ENCODE measurements around the gene GNRHR.
"Not testable (repeated sequence)": the region's sequence is repeated elsewhere in the genome, so short reads cannot be mapped to it uniquely, and the experiment has no call there.

Gene GNRHR

GRCh38 chr4:67727124-67727850, 26.9 kb downstream of the GNRHR start:
- FAIRE-seq = no peak

- FAIRE-seq = no peak
Measured at GRCh38 chr4:67725981-67726380, 28.2 kb downstream of the GNRHR start.

- FAIRE-seq = no peak
Measured at GRCh38 chr4:67725132-67725531, 29.1 kb downstream of the GNRHR start.

- no peak for FAIRE-seq
Measured at GRCh38 chr4:67723949-67724348, 30.2 kb downstream of the GNRHR start.

GRCh38 chr4:67723341-67723740, 30.8 kb downstream of the GNRHR start:
- FAIRE-seq = no peak

- FAIRE-seq = no peak
Measured at GRCh38 chr4:67721770-67722597, 32.2 kb downstream of the GNRHR start.

- FAIRE-seq = no peak
Measured at GRCh38 chr4:67721315-67721769, 32.8 kb downstream of the GNRHR start.

- no peak for FAIRE-seq
Measured at GRCh38 chr4:67719953-67720617, 34.1 kb downstream of the GNRHR start.

GRCh38 chr4:67718848-67719247, 35.3 kb downstream of the GNRHR start:
- no peak for FAIRE-seq

- FAIRE-seq = no peak
Measured at GRCh38 chr4:67717586-67717985, 36.6 kb downstream of the GNRHR start.

- FAIRE-seq = no peak
Measured at GRCh38 chr4:67714955-67715354, 39.2 kb downstream of the GNRHR start.

- no peak for FAIRE-seq
Measured at GRCh38 chr4:67714248-67714583, 40.0 kb downstream of the GNRHR start.

- no peak for FAIRE-seq
Measured at GRCh38 chr4:67713529-67714247, 40.5 kb downstream of the GNRHR start.

- no peak for FAIRE-seq
Measured at GRCh38 chr4:67712650-67713528, 41.3 kb downstream of the GNRHR start.

GRCh38 chr4:67712000-67712625, 42.1 kb downstream of the GNRHR start:
- no peak for FAIRE-seq

- not testable (repeated sequence) for FAIRE-seq
Measured at GRCh38 chr4:67706682-67707081, 47.5 kb downstream of the GNRHR start.

GRCh38 chr4:67704843-67705242, 49.3 kb downstream of the GNRHR start:
- no peak for FAIRE-seq

- FAIRE-seq = no peak
Measured at GRCh38 chr4:67702166-67702565, 52.0 kb downstream of the GNRHR start.

- FAIRE-seq = no peak
Measured at GRCh38 chr4:67701517-67701850, 52.7 kb downstream of the GNRHR start.

GRCh38 chr4:67700738-67701516, 53.3 kb downstream of the GNRHR start, which contains the start of gene UBA6:
TSS of gene UBA6 (minus strand) at chr4:67701155. CDS start at chr4:67701119, 36 bp downstream.
- no peak for FAIRE-seq
